Esophagus squamous epithelium (tissue), 5 donors: ENCODE results near the gene SCN4B. TPM values are rescaled to one million over a fixed set of nuclear protein-coding genes. Genes with fewer than 3 reads are reported as not detected.
"Not testable (repeated sequence)": the region's sequence is repeated elsewhere in the genome, so short reads cannot be mapped to it uniquely, and the experiment has no call there.

Source experiments
- DNase-seq: peaks from one replicate; lab custom pipeline; 2025; lab: John Stamatoyannopoulos, UW
- H3K27ac ChIP-seq, 4 donors: fragments of 200-600 bp; sonication (generic); one replicate each; pipeline ENCODE4 v1.5.1; 2016 to 2019; ENCODE audit warnings: mild to moderate bottlenecking in 1 of 4
- H3K27me3 ChIP-seq, 4 donors: fragments of 200-600 bp; sonication (generic); 1 replicate in 3 of 4; 2 replicates in 1 of 4; pipeline versions ENCODE4 v1.5.1 to v1.6.0; 2017 to 2021; ENCODE audit warnings: antibody characterized with exemption in 1 of 4
- H3K36me3 ChIP-seq, 3 donors: fragments of 200-600 bp; sonication (generic); one replicate each; pipeline ENCODE4 v1.5.1; 2016 to 2019
- H3K4me1 ChIP-seq, 3 donors: fragments of 200-600 bp; sonication (generic); one replicate each; pipeline ENCODE4 v1.5.1; 2017 to 2019
- H3K4me3 ChIP-seq, 4 donors: fragments of 200-600 bp; sonication (generic); 1 replicate in 3 of 4; 2 replicates in 1 of 4; pipeline ENCODE4 v1.5.1; 2016 to 2019; ENCODE audit warnings: mild to moderate bottlenecking in 2 of 4, moderate library complexity in 1 of 4
- H3K9me3 ChIP-seq, 3 donors: fragments of 200-600 bp; sonication (generic); one replicate each; pipeline ENCODE4 v1.5.1; 2016 to 2019
- POLR2A ChIP-seq, 4 donors: fragments of 450-650 bp; IDR thresholded peaks; one replicate each; pipeline ENCODE4 v1.6.1; 2017; ENCODE audit warnings: antibody characterized with exemption in 4 of 4, mild to moderate bottlenecking in 4 of 4, moderate library complexity in 3 of 4
- WGBS, 2 donors: methylation state at CpG; one replicate each; pipeline ENCODE4 v1.1.5; 2018; 5-methylcytosine and 5-hydroxymethylcytosine counted together
- intact Hi-C: fragments of 100-400 bp; cut with DNase I; formaldehyde crosslinking; loops from one replicate; pipeline ENCODE4 v1.15.0; 2022
- total RNA-seq, 4 donors: library from RNA; depleted of rRNA; stranded (reverse); fragments of >200 nt; gene quantifications; one replicate each; pipeline ENCODE4 v1.1.0, GENCODE V29; 2016
- TF ChIP-seq, protein P1 (sequence below), 6 experiments: fragments of 450-650 bp in 4 of 6; fragments of 200-600 bp in 2 of 6; sonication (generic) in 2 of 6; IDR thresholded peaks; one replicate each; pipeline ENCODE4 v1.5.1; 2016 to 2019; ENCODE audit warnings: antibody characterized with exemption in 6 of 6, mild to moderate bottlenecking in 4 of 6, moderate library complexity in 4 of 6
- donor health status: DM: yes; HTN: yes; CAD: no.

Gene SCN4B
- total RNA-seq, 4 donors from 2014 or later, result 0.87 to 4.2 (median 1.3) TPM

DNA sequence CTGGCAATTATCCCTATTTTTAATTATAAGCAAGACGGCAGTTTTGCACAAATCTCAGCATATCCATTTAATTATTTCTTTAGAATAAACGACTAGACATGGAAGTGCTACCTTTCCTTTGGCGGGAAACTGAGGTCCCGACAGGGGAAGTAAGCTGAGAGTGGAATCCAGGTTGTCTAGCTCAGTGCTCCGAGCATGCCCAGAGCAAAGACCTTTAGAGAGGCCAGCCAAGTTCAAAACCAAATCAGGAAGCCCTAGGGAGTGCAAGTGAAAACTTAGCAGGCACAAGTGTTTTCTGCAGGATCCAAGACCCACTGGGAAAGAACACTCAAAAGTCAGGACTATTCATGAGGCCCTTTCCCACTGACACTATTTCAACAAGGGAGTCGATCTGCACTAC, 46.5 kb upstream of the SCN4B start:
- no peak for TF ChIP-seq POLR2A (IDR thresholded peaks at IDR 0.05)
- TF ChIP-seq, protein P1, sequence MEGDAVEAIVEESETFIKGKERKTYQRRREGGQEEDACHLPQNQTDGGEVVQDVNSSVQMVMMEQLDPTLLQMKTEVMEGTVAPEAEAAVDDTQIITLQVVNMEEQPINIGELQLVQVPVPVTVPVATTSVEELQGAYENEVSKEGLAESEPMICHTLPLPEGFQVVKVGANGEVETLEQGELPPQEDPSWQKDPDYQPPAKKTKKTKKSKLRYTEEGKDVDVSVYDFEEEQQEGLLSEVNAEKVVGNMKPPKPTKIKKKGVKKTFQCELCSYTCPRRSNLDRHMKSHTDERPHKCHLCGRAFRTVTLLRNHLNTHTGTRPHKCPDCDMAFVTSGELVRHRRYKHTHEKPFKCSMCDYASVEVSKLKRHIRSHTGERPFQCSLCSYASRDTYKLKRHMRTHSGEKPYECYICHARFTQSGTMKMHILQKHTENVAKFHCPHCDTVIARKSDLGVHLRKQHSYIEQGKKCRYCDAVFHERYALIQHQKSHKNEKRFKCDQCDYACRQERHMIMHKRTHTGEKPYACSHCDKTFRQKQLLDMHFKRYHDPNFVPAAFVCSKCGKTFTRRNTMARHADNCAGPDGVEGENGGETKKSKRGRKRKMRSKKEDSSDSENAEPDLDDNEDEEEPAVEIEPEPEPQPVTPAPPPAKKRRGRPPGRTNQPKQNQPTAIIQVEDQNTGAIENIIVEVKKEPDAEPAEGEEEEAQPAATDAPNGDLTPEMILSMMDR (IDR thresholded peaks at IDR 0.05), result no peak
- WGBS, 2 donors, result 81 to 86% methylated on average over 6 of the region's 6 CpGs
- H3K4me1 ChIP-seq, result peaks cover 0 to 31% (median 15%) of the 10 kb centered on the region in 3 donors
- H3K27me3 ChIP-seq, result no peaks in the 10 kb centered on the region
- H3K36me3 ChIP-seq, result no peaks in the 10 kb centered on the region
- intact Hi-C loops, result loop anchor here (10.0 kb wide), 1 partner anchor 146 kb away; the partner anchor contains the start of genes CD3D and CD3G
- no peak overlapping the region for H3K4me3 ChIP-seq
- H3K27ac ChIP-seq, result no peak overlapping the region
- H3K9me3 ChIP-seq, result no peaks in the 10 kb centered on the region
- DNase-seq, result no peak

DNA sequence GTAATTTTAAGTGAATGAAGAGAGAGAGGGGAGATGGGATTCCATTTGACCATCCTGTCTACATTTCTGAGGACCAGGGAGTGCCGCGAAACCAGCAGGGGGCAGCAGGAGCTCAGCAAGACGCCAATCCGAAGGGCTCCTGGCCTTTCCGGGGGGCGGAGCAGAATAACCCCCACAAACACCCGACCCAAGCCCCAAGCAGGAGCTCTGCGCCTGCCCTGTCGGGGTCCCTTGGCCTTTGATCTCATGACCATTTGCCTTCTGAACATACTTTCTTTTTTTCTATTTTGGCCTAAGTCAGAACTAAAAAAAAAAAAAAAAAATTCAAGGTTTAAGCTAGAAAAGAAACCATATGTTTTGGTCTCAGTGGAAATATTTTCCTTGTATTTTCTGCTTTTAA, 45.7 kb upstream of the SCN4B start:
- 0 to 1% methylated on average over 8 to 9 of the region's 9 CpGs for WGBS, 2 donors
- H3K4me3 ChIP-seq, result peak overlapping the region in 2 of 4 donors; percentile 19 to 50
- no peak for DNase-seq
- H3K9me3 ChIP-seq, result no peaks in the 10 kb centered on the region
- TF ChIP-seq POLR2A (IDR thresholded peaks at IDR 0.05), result no peak
- TF ChIP-seq, protein P1 (IDR thresholded peaks at IDR 0.05), result peak; percentile 83 to 89 (median 88)
- intact Hi-C loops, result loop anchor here (10.0 kb wide), 1 partner anchor 146 kb away; the partner anchor contains the start of genes CD3D and CD3G
- H3K27me3 ChIP-seq, result no peaks in the 10 kb centered on the region
- peaks cover 0 to 35% (median 15%) of the 10 kb centered on the region in 3 donors for H3K4me1 ChIP-seq
- no peaks in the 10 kb centered on the region for H3K36me3 ChIP-seq
- peak overlapping the region in 2 of 4 donors; percentile 35 to 46 for H3K27ac ChIP-seq

DNA sequence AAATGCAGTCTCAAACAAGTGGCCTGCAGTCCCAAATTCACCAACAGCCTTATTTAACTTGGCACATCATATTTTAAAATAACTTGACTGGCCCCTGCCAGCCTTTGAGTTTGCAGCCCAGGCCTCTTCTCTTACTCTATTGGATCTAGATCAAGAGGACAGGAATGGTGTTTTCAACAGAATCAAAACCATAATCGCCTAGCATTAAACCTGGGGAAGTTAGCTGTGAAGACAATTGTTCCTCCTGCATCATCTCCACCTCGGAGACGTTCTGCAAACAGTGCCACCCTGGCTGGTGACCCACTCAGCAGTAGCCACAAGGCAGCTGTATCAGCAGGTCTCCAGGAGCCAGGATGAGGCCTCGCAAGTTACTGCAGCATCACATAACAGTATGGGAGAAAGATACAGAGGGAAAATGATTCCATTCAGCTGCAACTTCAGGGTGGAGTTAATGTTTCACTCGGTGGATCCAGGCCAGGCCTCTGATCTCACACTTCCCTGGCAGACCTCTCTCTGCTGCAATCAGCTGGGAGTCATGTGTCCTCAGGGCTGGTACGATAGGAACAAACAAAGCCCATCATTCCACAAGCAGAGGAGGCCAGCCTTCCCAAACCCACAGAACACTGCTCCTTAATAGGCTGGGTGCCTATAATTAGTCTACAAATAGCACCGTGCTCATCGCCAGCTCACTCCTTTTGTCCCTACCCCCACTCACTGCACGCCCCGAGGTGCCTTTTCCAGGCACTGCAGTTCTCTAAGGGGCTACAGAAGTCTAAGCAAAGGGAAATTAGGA, 42.4 kb upstream of the SCN4B start:
- H3K4me1 ChIP-seq, result peaks cover 0 to 35% (median 15%) of the 10 kb centered on the region in 3 donors
- intact Hi-C loops, result loop anchor here (10.0 kb wide), 1 partner anchor 150 kb away; the partner anchor contains the start of genes CD3D and CD3G

DNA sequence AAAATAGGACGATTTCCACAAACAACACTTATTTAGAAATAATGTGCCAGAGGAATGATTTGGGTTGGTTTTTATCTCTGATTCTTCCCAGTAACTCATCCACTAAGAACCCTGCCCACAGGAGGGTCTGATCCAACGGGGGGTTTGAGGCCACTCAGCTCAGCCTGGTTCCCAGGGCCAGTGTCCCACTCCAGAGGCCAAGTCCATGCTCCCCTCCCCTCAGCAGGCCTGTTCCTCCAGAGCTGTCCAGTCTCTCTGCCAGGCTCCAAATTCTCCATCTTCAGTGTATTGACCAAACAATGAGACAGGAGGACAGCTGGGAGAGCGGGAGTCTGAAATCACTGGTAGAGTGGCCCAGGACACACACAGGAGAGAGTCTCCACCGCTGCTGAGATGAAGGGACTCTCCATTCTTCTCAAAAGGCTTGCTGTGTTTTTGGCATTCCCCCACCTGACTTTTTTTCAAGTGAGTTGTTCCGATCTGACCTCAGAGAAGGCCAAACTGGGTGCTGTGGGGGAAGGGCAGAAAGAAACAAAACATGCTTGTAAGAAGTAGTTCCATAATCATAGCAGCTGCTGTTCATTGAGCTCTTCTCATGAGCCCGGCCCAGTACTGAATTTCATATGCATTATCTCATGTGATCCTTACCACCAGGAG, 41.4 kb upstream of the SCN4B start:
- Histone ChIP-seq H3K9me3 (no peaks in the 10 kb centered on the region), H3K27ac (peak overlapping the region in 3 of 4 donors; percentile 51 to 80 (median 58)), H3K27me3 (peaks cover 0 to 5% (median 0%) of the 10 kb centered on the region in 4 donors), H3K4me1 (peaks cover 0 to 35% (median 15%) of the 10 kb centered on the region in 3 donors), H3K4me3 (no peak overlapping the region), H3K36me3 (no peaks in the 10 kb centered on the region)
- no peak for DNase-seq
- whole genome bisulfite sequencing, 2 donors, result 72 to 79% methylated on average over 6 of the region's 6 CpGs
- TF ChIP-seq, protein P1 (IDR thresholded peaks at IDR 0.05), result no peak
- no peak for TF ChIP-seq POLR2A (IDR thresholded peaks at IDR 0.05)
- intact Hi-C loops, result loop anchor here (10.0 kb wide), 1 partner anchor 151 kb away; the partner anchor contains the start of genes CD3D and CD3G

More for the DNA sequence above, 42.4 kb upstream of the SCN4B start:
- no peaks in the 10 kb centered on the region for H3K9me3 ChIP-seq
- H3K27me3 ChIP-seq, result peaks cover 0 to 5% (median 0%) of the 10 kb centered on the region in 4 donors
- 18 to 26% methylated on average over 9 to 10 of the region's 10 CpGs for WGBS, 2 donors
- no peak overlapping the region for H3K4me3 ChIP-seq
- H3K27ac ChIP-seq, result peak overlapping the region in 3 of 4 donors; percentile 61 to 80 (median 78)
- H3K36me3 ChIP-seq, result no peaks in the 10 kb centered on the region
- DNase-seq, result no peak
- TF ChIP-seq POLR2A (IDR thresholded peaks at IDR 0.05), result no peak
- TF ChIP-seq, protein P1 (IDR thresholded peaks at IDR 0.05), result no peak

DNA sequence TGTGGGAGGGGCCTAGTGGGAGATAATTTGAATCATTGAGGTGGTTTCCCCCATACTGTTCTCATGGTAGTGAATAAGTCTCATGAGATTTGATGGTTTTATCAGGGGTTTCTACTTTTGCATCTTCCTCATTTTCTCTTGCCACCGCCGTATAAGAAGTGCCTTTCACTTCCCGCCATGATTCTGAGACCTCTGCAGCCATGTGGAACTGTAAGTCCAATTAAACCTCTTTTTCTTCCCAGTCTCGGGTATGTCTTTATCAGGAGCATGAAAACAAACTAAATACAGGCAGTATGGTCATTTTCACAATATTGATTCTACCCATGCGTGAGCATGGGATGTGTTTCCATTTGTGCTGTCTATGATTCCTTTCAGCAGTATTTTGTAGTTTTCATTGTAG, 40.2 kb upstream of the SCN4B start:
- not testable (repeated sequence) for DNase-seq, H3K36me3 ChIP-seq, H3K4me3 ChIP-seq, H3K27ac ChIP-seq, H3K9me3 ChIP-seq
- 92 to 95% methylated on average over 5 of the region's 5 CpGs for WGBS, 2 donors
- Histone ChIP-seq H3K4me1 (peaks cover 0 to 25% (median 8%) of the 10 kb centered on the region in 3 donors), H3K27me3 (peaks cover 0 to 10% (median 0%) of the 10 kb centered on the region in 4 donors)
- intact Hi-C loops, result loop anchor here (10.0 kb wide), 1 partner anchor 152 kb away; the partner anchor contains the start of genes CD3D and CD3G

DNA sequence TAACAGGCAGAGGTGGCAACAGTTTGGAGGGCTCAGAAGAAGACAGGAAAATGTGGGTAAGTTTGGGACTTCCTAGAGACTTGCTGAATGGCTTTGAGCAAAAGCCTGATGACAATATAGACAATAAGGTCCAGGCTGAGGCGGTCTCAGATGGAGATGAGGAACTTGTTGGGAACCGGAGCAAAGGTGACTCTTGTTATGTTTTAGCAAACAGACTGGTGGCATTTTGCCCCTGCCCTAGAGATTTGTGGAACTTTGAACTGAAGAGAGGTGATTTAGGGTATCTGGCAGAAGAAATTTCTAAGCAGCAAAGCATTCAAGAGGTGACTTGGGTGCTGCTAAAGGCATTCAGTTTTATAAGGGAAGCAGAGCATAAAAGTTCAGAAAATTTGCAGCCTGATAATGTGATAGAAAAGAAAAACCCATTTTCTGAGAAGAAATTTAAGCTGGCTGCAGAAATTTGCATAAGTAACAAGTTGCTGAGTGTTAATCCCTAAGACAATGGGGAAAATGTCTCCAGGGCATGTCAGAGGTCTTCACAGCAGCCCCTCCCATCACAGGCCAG, 38.4 kb upstream of the SCN4B start:
- not testable (repeated sequence) for H3K27ac ChIP-seq, DNase-seq, H3K9me3 ChIP-seq, H3K4me3 ChIP-seq, H3K36me3 ChIP-seq
- WGBS, 2 donors, result 85 to 92% methylated on average over 2 of the region's 2 CpGs
- peaks cover 0 to 26% (median 0%) of the 10 kb centered on the region in 4 donors for H3K27me3 ChIP-seq
- intact Hi-C loops, result loop anchor here (10.0 kb wide), 1 partner anchor 154 kb away; the partner anchor contains the start of genes CD3D and CD3G
- peaks cover 0 to 21% (median 8%) of the 10 kb centered on the region in 3 donors for H3K4me1 ChIP-seq
